ENCODE data around the gene ARMC9. TPM values are rescaled to one million over a fixed set of nuclear protein-coding genes. Genes with fewer than 3 reads are reported as not detected.

The ARMC9 gene
- total RNA-seq, 2 donors from 2014 or later = 41.7 to 51.5 TPM

GRCh38 chr2:231321021-231321420, 122.6 kb downstream of the ARMC9 start:
- no peaks in the 10 kb centered on the region for H3K27me3 Mint-ChIP-seq (ENCODE audit: insufficient read depth)
- Histone ChIP-seq H3K27me3 (ENCODE audit: control insufficient read depth, insufficient read depth, low read length, poor library complexity, severe bottlenecking) (no peaks in the 10 kb centered on the region), H3K4me1 (ENCODE audit: control insufficient read depth, insufficient read depth, low read length) (peaks cover 7% of the 10 kb centered on the region), H3K27ac (ENCODE audit: low read depth, low read length) (no peak overlapping the region), H3K36me3 (ENCODE audit: control insufficient read depth, insufficient read depth, low read length) (peaks cover 3% of the 10 kb centered on the region), H3K9me3 (ENCODE audit: control insufficient read depth, low read length) (peaks cover 12% of the 10 kb centered on the region), H3K9ac (ENCODE audit: extremely low read depth, low read length, poor library complexity, severe bottlenecking) (no peak overlapping the region), H3K4me3 (ENCODE audit: low read length) (no peak overlapping the region)
- H3K9me3 Mint-ChIP-seq = peaks cover 6% of the 10 kb centered on the region
- no peak for TF ChIP-seq CTCF (conservative IDR thresholded peaks at IDR 0.05)
- peaks cover 10% of the 10 kb centered on the region for H3K36me3 Mint-ChIP-seq (ENCODE audit: low read depth)
- no peak for DNase-seq
- H3K27ac Mint-ChIP-seq = peak overlapping the region; percentile 74
- 93 to 100% methylated on average over 4 to 7 of the region's 7 CpGs for WGBS, 2 experiments (ENCODE audit: insufficient coverage in 1 of 2, insufficient read length in 1 of 2)
- no peak overlapping the region for H3K4me3 Mint-ChIP-seq
- H3K4me1 Mint-ChIP-seq = peaks cover 9% of the 10 kb centered on the region

GRCh38 chr2:231321556-231322334, 123.3 kb downstream of the ARMC9 start:
- TF ChIP-seq CTCF (conservative IDR thresholded peaks at IDR 0.05) = no peak
- peaks cover 7% of the 10 kb centered on the region for H3K4me1 ChIP-seq (ENCODE audit: control insufficient read depth, insufficient read depth, low read length)
- Mint-ChIP-seq H3K27me3 (ENCODE audit: insufficient read depth) (no peaks in the 10 kb centered on the region), H3K4me1 (peaks cover 8% of the 10 kb centered on the region), H3K36me3 (ENCODE audit: low read depth) (peaks cover 6% of the 10 kb centered on the region), H3K9me3 (peaks cover 4% of the 10 kb centered on the region), H3K4me3 (no peak overlapping the region), H3K27ac (peak overlapping the region; percentile 86)
- peaks cover 3% of the 10 kb centered on the region for H3K36me3 ChIP-seq (ENCODE audit: control insufficient read depth, insufficient read depth, low read length)
- no peak for DNase-seq
- H3K9ac ChIP-seq (ENCODE audit: extremely low read depth, low read length, poor library complexity, severe bottlenecking) = no peak overlapping the region
- WGBS, 2 experiments (ENCODE audit: insufficient coverage in 1 of 2, insufficient read length in 1 of 2) = 95 to 96% methylated on average over 8 to 22 of the region's 22 CpGs
- no peak overlapping the region for H3K4me3 ChIP-seq (ENCODE audit: low read length)
- no peak overlapping the region for H3K27ac ChIP-seq (ENCODE audit: low read depth, low read length)
- H3K9me3 ChIP-seq (ENCODE audit: control insufficient read depth, low read length) = peaks cover 8% of the 10 kb centered on the region
- no peaks in the 10 kb centered on the region for H3K27me3 ChIP-seq (ENCODE audit: control insufficient read depth, insufficient read depth, low read length, poor library complexity, severe bottlenecking)

GRCh38 chr2:231323316-231323715, 124.9 kb downstream of the ARMC9 start:
- Histone ChIP-seq H3K9ac (ENCODE audit: extremely low read depth, low read length, poor library complexity, severe bottlenecking) (no peak overlapping the region), H3K27ac (ENCODE audit: low read depth, low read length) (no peak overlapping the region), H3K4me1 (ENCODE audit: control insufficient read depth, insufficient read depth, low read length) (peaks cover 7% of the 10 kb centered on the region), H3K9me3 (ENCODE audit: control insufficient read depth, low read length) (no peaks in the 10 kb centered on the region), H3K36me3 (ENCODE audit: control insufficient read depth, insufficient read depth, low read length) (peaks cover 3% of the 10 kb centered on the region), H3K4me3 (ENCODE audit: low read length) (no peak overlapping the region), H3K27me3 (ENCODE audit: control insufficient read depth, insufficient read depth, low read length, poor library complexity, severe bottlenecking) (no peaks in the 10 kb centered on the region)
- Mint-ChIP-seq H3K4me3 (no peak overlapping the region), H3K27me3 (ENCODE audit: insufficient read depth) (no peaks in the 10 kb centered on the region), H3K36me3 (ENCODE audit: low read depth) (no peaks in the 10 kb centered on the region), H3K4me1 (peaks cover 8% of the 10 kb centered on the region), H3K9me3 (no peaks in the 10 kb centered on the region), H3K27ac (no peak overlapping the region)
- peak; percentile 60 for DNase-seq
- WGBS, 2 experiments (ENCODE audit: insufficient coverage in 1 of 2, insufficient read length in 1 of 2) = 80 to 90% methylated on average over 6 to 9 of the region's 9 CpGs
- no peak for TF ChIP-seq CTCF (conservative IDR thresholded peaks at IDR 0.05)
